K562 (cell line): Measurements from ENCODE around the gene WWOX. TPM values are rescaled to one million over a fixed set of nuclear protein-coding genes. Genes with fewer than 3 reads are reported as not detected.

Experiments
- ARID4B ChIP-seq: sonication (generic); formaldehyde crosslinking; IDR thresholded peaks from 2 replicates; pipeline ENCODE4 v1.8.0; 2022; ENCODE audit warnings: mild to moderate bottlenecking, missing genetic modification reagents
- ATF2 ChIP-seq: sonication (generic); formaldehyde crosslinking; IDR thresholded peaks from 2 replicates; pipeline ENCODE4 v1.8.1; 2022; ENCODE audit warnings: missing genetic modification reagents
- CREB1 ChIP-seq, 2 experiments: sonication (generic) in 1 of 2; formaldehyde crosslinking in 1 of 2; IDR thresholded peaks; 2 replicates each; pipeline versions ENCODE4 v1.6.1 to v1.8.0; 2012 to 2022; ENCODE audit warnings: inconsistent platforms in 1 of 2, mild to moderate bottlenecking in 1 of 2, missing genetic modification reagents in 1 of 2, moderate library complexity in 1 of 2
- CTBP1 ChIP-seq: fragments of 450-650 bp; IDR thresholded peaks from 2 replicates; pipeline ENCODE4 v1.6.1; 2016; ENCODE audit warnings: borderline replicate concordance
- E2F3 ChIP-seq: fragments of 250-450 bp; sonication (Bioruptor Pico); IDR thresholded peaks from 2 replicates; pipeline ENCODE4 v1.4.0; 2020; ENCODE audit warnings: mild to moderate bottlenecking
- E2F4 ChIP-seq: sonication (generic); formaldehyde crosslinking; IDR thresholded peaks from 2 replicates; pipeline ENCODE4 v1.8.0; 2022; ENCODE audit warnings: mild to moderate bottlenecking, low read depth, missing genetic modification reagents
- HOMEZ ChIP-seq: fragments of 250-450 bp; sonication (Bioruptor Pico); IDR thresholded peaks from 2 replicates; pipeline ENCODE4 v1.4.0; 2020; ENCODE audit warnings: mild to moderate bottlenecking, moderate library complexity
- HOXB6 ChIP-seq: fragments of 250-450 bp; sonication (Bioruptor Pico); IDR thresholded peaks from 2 replicates; pipeline ENCODE4 v1.5.1; 2022; ENCODE audit warnings: mild to moderate bottlenecking, borderline replicate concordance
- NCOA2 ChIP-seq, 2 experiments: fragments of 450-650 bp; IDR thresholded peaks; 2 replicates each; pipeline ENCODE4 v1.6.1; 2018; ENCODE audit warnings: mild to moderate bottlenecking in 2 of 2, moderate library complexity in 1 of 2; ENCODE audit not compliant: partially characterized antibody in 2 of 2
- PCBP2 ChIP-seq: fragments of 200-400 bp; formaldehyde crosslinking; IDR thresholded peaks from 2 replicates; pipeline ENCODE4 v1.6.1; 2018; ENCODE audit warnings: low read length, low read depth, mild to moderate bottlenecking, moderate library complexity; ENCODE audit not compliant: poor library complexity, severe bottlenecking
- PHF21A ChIP-seq: fragments of 450-650 bp; IDR thresholded peaks from 2 replicates; pipeline ENCODE4 v1.6.1; 2017; ENCODE audit warnings: low read depth, borderline replicate concordance
- TAF15 ChIP-seq: fragments of 200-400 bp; formaldehyde crosslinking; IDR thresholded peaks from 2 replicates; pipeline ENCODE4 v1.6.1; 2017; ENCODE audit warnings: mild to moderate bottlenecking, low read depth, low read length, moderate library complexity
- TAL1 ChIP-seq: fragments of 450-650 bp; IDR thresholded peaks from 2 replicates; pipeline ENCODE4 v1.6.1; 2016; ENCODE audit warnings: mild to moderate bottlenecking
- THRA ChIP-seq: fragments of 450-650 bp; IDR thresholded peaks from 2 replicates; pipeline ENCODE4 v1.6.1; 2017; ENCODE audit warnings: mild to moderate bottlenecking, moderate library complexity
- THRAP3 ChIP-seq: fragments of 450-650 bp; IDR thresholded peaks from 2 replicates; pipeline ENCODE4 v1.6.1; 2016; ENCODE audit warnings: mild to moderate bottlenecking, inconsistent platforms, borderline replicate concordance
- ZNF184 ChIP-seq: sonication (generic); formaldehyde crosslinking; IDR thresholded peaks from 2 replicates; pipeline ENCODE4 v1.5.0; 2020; ENCODE audit warnings: missing genetic modification reagents
- ZNF217 ChIP-seq: sonication (generic); formaldehyde crosslinking; IDR thresholded peaks from 2 replicates; pipeline ENCODE4 v1.8.0; 2022; ENCODE audit warnings: mild to moderate bottlenecking, missing genetic modification reagents
- ZNF511 ChIP-seq: sonication (generic); formaldehyde crosslinking; IDR thresholded peaks from 2 replicates; pipeline ENCODE4 v1.8.0; 2022; ENCODE audit warnings: mild to moderate bottlenecking, missing genetic modification reagents
- polyA plus RNA-seq, 8 experiments: library from polyadenylated mRNA; depleted of rRNA in 4 of 8; stranded (reverse) in 5 of 8; unstranded in 3 of 8; fragments of >200 nt; fragmentation: Nextera tagmentation in 2 of 8; fragmentation: Illumina TruSeq in 1 of 8; extraction: Ambion mirVana in 2 of 8; extraction: Trizol in 1 of 8; gene quantifications; 2 replicates each; pipeline versions ENCODE4 v1.2.1 to v1.2.3, GENCODE V29; 2011 to 2014; ENCODE audit warnings: inconsistent platforms in 1 of 8, missing spikeins in 1 of 8
- total RNA-seq, 7 experiments: library from RNA; depleted of rRNA in 6 of 7; stranded (reverse); fragments of >200 nt in 6 of 7; fragmentation: Illumina TruSeq in 2 of 7; extraction: Trizol in 2 of 7; gene quantifications; 2 replicates each; pipeline versions ENCODE4 v1.2.1 to v1.2.3, GENCODE V29; 2011 to 2021; ENCODE audit warnings: low replicate concordance in 1 of 7

The WWOX gene
- total and polyA plus RNA-seq, 9 of the 15 experiments (the other 6 are each of a cell fraction or from before 2014, with no cell fraction given) = 1.6 to 22.7 (median 8.1) TPM

GRCh38 chr16:78389009-78389498, 289.6 kb downstream of the WWOX start (continued):
- TF ChIP-seq ARID4B (no peak), ZNF511 (CRISPR knock-in tag) (no peak), PHF21A (no peak), ZNF184 (CRISPR knock-in tag) (no peak), TAF15 (no peak), THRA (no peak), HOMEZ (CRISPR knock-in tag) (no peak), THRAP3 (no peak), CTBP1 (peak; percentile 29; the same call in 1 of the 2 replicates), E2F3 (CRISPR knock-in tag) (no peak), PCBP2 (no peak), NCOA2 (IDR thresholded peaks at IDR 0.05; ENCODE audit: partially characterized antibody in 2 of 2) (no peak), ATF2 (CRISPR knock-in tag) (no peak), HOXB6 (CRISPR knock-in tag) (no peak), ZNF217 (CRISPR knock-in tag) (no peak), TAL1 (no peak), E2F4 (no peak), CREB1 (IDR thresholded peaks at IDR 0.05) (0 out of 2 replicates have a peak, but pooled peaks have one; percentile 24), CREB1 (CRISPR knock-in tag; IDR thresholded peaks at IDR 0.05) (no peak)
